Thyroid gland (tissue), 4 donors: ENCODE data around the gene MACC1.

Source experiments
- POLR2A ChIP-seq, 2 donors: fragments of 450-650 bp; IDR thresholded peaks; one replicate each; pipeline ENCODE4 v1.6.1; 2017; ENCODE audit warnings: antibody characterized with exemption in 2 of 2, mild to moderate bottlenecking in 2 of 2, moderate library complexity in 1 of 2
- TF ChIP-seq, protein P1 (sequence below), 6 experiments: fragments of 200-600 bp in 3 of 6; fragments of 450-650 bp in 3 of 6; sonication (generic) in 3 of 6; IDR thresholded peaks; one replicate each; pipeline ENCODE4 v1.5.1; 2016 to 2019; ENCODE audit warnings: antibody characterized with exemption in 6 of 6, mild to moderate bottlenecking in 2 of 6, inconsistent platforms in 1 of 6, moderate library complexity in 1 of 6

- TF ChIP-seq, protein P1, sequence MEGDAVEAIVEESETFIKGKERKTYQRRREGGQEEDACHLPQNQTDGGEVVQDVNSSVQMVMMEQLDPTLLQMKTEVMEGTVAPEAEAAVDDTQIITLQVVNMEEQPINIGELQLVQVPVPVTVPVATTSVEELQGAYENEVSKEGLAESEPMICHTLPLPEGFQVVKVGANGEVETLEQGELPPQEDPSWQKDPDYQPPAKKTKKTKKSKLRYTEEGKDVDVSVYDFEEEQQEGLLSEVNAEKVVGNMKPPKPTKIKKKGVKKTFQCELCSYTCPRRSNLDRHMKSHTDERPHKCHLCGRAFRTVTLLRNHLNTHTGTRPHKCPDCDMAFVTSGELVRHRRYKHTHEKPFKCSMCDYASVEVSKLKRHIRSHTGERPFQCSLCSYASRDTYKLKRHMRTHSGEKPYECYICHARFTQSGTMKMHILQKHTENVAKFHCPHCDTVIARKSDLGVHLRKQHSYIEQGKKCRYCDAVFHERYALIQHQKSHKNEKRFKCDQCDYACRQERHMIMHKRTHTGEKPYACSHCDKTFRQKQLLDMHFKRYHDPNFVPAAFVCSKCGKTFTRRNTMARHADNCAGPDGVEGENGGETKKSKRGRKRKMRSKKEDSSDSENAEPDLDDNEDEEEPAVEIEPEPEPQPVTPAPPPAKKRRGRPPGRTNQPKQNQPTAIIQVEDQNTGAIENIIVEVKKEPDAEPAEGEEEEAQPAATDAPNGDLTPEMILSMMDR (IDR thresholded peaks at IDR 0.05): peak in 3 of 6 experiments; percentile 16 to 38 (median 23)
- no peak for TF ChIP-seq POLR2A (IDR thresholded peaks at IDR 0.05)
Observed at GRCh38 chr7:20172736-20173334, 44.3 kb downstream of the MACC1 start.
